HG03139 (cell line): ENCODE results near the gene HACD4.
"Not testable (repeated sequence)": the region's sequence is repeated elsewhere in the genome, so short reads cannot be mapped to it uniquely, and the experiment has no call there.

ENCODE experiments used
- ATAC-seq: cut with Tn5 transposase; IDR thresholded peaks from one replicate; pipeline ENCODE4 v1.9.1; 2021; ENCODE audit not compliant: unreplicated experiment

HACD4 gene

DNA sequence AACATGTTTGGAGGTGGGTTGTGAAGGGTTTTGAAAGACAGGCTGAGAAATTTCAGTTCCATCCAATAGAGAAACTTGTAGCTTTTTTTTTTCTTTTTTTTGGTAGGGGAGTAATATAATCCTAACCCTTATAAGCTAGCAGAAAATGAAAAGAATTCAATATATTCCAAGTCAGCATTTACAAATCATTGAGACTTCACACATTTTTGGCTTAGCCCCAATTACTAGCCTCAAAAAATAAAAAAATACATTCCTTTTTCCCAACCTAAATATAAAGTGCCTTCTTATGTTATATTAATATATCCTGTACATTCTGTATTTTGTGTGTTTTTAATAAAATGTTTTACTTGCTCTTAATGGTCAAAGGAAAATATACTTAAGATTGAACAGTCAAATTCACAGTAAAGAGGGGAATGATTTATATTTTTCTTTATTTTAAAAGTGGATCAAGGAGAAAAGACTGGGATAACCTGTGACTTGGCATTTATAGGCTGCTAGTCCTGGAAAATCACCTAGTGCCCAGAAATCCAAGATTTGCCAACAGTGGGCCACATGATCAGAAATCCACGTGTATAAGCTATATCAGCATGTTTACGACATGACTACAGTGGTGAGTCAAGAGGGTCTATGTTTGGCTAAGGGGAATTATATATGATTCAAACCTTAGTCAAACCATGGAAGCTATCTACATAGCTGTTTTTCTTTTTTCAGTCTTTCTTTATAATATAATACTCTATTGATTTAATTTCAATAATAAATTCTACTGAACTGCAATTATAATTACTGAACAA, 14.5 kb downstream of the HACD4 start:
- ATAC-seq: no peak

GRCh38 chr9:21015995-21016394, 15.4 kb downstream of the HACD4 start:
- no peak for ATAC-seq

DNA sequence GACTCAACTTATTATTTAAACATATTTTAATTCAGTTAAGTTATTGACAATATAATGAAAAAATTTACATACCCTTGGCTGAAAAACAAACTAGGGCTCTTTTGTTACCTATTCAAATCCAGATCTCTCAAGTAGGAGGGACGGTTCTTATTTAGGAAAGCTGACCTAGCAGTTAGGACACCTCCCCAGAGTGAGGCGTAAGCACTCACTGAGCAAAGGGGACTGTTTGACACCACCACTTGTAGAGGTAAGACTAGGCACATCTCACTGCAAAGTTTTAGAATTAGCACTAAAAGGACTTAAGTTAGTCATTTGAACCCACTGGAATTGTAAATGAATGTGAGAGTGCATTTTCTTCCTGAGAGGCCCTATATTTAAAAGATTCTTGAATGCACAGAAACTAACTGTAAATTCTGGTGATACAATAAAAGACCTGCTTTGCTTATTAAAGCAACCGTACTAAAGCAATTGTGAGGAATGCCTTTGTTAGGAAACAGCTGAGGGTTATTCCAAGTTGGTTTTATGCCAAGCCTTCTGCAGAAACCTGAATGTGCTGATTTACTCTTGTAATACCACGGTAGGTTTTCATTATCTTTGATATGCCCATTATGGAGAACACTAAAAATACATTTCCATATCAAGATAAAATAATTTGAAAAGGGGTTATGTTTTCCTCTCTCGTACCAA, 16.2 kb downstream of the HACD4 start:
- no peak for ATAC-seq

DNA sequence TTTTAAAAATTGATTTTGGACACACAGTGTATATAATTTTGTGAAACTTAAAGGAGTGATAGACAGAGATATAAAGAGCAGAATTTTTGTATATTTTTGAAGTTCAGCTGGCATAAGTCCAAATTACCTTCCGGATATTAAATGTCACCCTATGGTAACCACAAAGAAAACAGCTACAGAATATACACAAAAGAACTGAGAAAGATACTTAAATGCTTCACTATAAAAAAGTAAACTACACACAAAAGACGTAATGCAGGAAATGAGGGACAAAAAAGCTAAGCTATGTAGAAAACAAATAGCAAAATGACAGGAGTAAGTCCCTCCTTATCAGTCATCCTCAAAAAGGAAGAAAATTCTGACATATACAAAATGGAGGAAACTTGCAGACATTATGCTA, 29.4 kb downstream of the HACD4 start:
- ATAC-seq: no peak

DNA sequence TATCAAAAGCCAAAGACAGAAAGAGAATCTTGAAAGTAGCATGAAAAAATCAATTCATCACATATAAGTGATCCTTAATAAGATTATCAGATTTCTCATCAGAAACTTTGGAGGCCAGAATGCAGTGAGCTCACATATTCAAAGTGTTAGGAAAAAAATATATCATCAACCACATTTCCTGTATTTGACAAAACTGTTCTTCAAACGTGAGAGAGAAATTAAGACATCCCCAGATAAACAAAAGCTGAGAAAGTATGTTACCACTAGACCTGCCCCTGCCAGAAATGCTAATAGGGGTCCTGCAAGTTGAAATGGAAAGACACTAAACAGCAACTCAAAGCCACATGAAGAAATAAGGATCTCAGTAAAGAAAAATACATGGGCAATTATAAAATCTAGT, 29.9 kb downstream of the HACD4 start:
- no peak for ATAC-seq

- peak; percentile 59 for ATAC-seq
Observed at GRCh38 chr9:20997503-20998076, 33.9 kb downstream of the HACD4 start.

DNA sequence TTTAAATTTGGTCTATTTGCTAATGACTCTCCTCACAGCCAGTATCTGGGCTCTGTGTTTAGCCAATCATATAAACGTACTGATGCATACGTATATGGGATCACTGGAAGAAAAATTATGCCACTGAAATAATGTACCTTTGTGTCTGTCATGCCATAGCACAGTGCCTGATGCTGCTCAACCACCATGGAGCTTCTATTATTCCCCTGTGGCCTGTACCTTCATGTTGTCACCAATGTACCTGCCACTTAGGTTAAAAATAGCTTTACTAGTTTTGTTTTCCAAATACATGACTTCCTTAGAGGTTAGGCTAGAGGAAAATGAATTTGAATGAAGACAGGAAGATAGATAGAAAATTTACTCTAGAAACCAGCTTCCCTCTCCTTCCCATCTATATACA, 34.6 kb downstream of the HACD4 start:
- ATAC-seq: peak; percentile 54

GRCh38 chr9:20995616-20996015, 35.8 kb downstream of the HACD4 start:
- no peak for ATAC-seq

- ATAC-seq: no peak
Observed at GRCh38 chr9:20994486-20994885, 37.0 kb downstream of the HACD4 start.

GRCh38 chr9:20990867-20991266, 40.6 kb downstream of the HACD4 start:
- no peak for ATAC-seq

DNA sequence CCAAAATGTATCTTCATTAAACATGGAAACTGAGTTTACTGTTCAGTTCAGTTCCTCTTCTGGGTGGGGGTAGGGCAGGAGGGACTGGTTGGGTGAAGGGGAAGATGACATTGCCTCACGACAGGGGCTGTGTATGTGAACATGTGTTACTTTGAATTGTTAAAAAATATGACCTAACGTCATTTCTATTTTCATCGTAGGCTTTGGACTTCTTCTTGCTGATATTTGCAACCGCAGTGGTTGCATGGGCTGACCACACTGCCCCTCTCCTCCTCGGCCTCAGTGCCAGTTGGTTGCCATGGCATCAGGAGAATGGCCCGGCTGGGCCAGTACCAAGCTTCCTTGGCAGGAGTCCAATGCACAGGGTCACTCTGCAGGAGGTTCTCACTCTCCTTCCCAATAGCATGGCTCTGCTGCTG, 41.5 kb downstream of the HACD4 start:
- ATAC-seq: no peak

- ATAC-seq: no peak
Observed at GRCh38 chr9:20988671-20989315, 42.6 kb downstream of the HACD4 start.

- ATAC-seq: no peak
Observed at GRCh38 chr9:20988061-20988460, 43.4 kb downstream of the HACD4 start.

DNA sequence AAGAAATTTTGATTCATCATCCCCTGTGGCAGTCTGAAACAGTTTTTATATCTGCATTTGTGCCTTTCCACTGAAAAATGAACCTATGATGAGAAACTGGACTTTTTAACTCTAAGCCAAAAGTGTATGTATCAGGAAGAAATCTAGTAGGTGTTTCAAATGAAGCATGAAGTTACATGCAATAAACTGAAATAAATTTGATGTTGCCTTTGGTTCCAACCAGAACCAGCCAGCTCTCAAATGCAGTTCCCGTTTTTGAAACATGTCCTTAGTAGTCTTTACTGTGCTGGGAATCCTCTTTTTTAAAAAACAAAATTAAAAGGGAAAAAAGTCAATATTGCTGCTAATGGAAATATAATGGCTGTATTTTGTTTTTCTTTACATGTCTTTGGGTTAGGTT, 43.9 kb downstream of the HACD4 start:
- no peak for ATAC-seq

DNA sequence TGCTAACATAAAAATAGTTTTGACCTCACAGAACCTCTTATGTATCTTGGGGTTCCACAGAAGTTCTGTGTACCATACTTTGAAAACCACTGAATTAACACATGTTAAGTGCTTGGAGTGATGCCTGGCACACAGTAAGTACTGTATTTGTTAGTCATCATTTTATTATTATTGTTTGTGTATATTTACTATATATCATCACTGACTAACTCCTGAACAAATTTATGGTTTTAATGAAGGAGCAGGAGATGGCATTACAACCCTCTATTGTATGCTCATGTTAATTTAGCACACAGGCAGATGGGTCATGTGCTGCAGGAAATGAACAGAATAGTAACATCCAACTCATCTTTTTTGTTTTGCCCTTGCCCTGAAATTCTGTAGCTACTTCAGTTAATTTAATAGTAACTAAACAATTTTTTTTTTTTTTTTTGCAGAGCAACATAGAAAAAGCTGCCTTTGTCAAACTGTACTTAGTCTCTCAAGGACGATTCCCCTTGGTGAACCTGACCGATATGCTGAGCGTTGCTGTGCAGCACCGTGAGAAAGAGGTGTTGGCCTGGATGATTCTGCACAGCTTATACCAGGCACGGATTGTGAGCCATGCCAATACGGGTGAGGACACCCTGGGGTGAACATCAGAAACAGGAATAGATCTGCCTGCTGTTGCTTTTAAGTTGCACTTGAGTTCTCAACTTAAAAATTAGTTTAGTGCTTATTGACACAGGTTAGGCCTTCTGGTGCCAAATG, 45.4 kb downstream of the HACD4 start:
- ATAC-seq: no peak

- ATAC-seq: no peak
Observed at GRCh38 chr9:20984506-20984905, 46.9 kb downstream of the HACD4 start.

DNA sequence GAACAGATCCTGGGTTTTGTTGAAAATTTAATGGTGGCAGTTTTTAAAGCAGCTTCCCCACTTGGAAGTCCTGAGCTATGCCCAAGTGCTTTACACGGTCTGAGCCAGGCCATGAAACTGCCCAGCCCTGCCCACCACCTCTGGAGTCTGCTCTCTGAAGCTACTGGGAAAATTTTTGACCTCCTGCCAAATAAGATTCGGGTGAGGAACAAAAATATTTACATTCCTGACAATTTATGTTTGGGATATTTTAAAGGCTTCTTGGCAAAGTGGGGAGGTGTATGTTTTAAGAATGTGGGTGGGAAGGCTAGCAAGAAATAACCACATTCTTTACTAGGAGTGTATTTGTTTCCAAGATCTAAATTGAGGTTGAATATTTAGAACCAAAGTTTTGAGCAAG, 50.0 kb downstream of the HACD4 start:
- peak; percentile 12 for ATAC-seq

DNA sequence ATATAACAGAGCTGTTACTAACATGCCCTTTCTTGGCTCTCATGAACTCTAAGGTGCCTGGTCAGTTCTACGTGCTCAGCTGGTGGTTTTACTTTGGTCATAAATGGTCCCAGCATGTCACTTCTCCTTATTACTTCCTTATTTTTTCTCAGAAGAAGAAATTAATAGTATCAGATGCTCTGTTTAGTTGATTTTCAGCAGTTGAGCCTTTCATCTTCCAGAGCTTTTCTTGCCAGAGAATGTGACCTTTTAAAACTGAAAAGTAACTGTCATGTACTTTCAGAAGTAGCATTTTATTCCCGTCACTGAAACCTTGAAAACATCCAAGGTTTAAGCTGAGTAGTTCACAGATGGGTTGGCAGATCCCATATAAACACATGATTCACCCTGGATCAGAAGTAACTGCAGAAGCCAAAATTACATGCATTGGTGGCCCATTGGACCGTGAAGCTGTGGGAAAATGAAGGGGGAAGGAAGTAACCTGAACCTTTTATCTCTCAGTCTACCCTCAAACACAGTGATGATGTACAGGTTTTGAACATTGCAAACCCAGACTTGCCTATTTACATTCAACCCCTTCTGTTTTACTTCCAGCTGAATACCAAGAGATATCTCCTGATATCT, 50.5 kb downstream of the HACD4 start:
- peak; percentile 61 for ATAC-seq

DNA sequence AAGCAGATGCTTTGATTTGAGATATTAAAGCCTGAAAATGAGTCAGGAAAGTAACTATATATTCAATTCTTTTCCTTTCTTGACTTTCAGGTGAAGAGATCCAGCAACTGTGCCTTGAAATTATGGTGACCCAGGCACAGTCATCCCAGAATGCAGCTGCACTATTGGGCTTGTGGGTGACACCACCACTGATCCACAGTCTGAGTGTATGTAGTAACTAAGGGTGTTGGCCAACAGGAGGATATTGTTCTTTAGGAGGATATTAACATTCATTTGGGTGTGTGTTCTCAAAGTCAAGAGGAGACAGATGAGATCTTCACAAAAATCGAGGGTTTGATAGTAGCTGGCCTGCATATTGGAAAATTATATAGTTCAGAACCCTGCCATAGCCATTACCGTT, 53.2 kb downstream of the HACD4 start:
- ATAC-seq: no peak

- not testable (repeated sequence) for ATAC-seq
Observed at GRCh38 chr9:20974191-20974938, 57.1 kb downstream of the HACD4 start.
